ENCODE data around the gene PRKACB. TPM values are rescaled to one million over a fixed set of nuclear protein-coding genes. Genes with fewer than 3 reads are reported as not detected.

PRKACB gene
- total and polyA plus RNA-seq, 2 experiments from 2014 or later: 14.6 to 28.0 TPM

GRCh38 chr1:84250668-84251067, 106.6 kb downstream of the PRKACB start:
- TF ChIP-seq ZNF462 (CRISPR knock-in tag; IDR thresholded peaks at IDR 0.05) (no peak), POLR2AphosphoS5 (IDR thresholded peaks at IDR 0.05; ENCODE audit: low read depth) (no peak), STAT1 (IDR thresholded peaks at IDR 0.05; ENCODE audit: unreplicated experiment) (no peak), CREB1 (CRISPR knock-in tag; IDR thresholded peaks at IDR 0.05; ENCODE audit: low read depth) (no peak), CTCF (conservative IDR thresholded peaks at IDR 0.05; ENCODE audit: low read depth in 2 of 2) (no peak), EZH2 (IDR thresholded peaks at IDR 0.05; ENCODE audit: low read depth, unreplicated experiment) (no peak), ZNF114 (CRISPR knock-in tag; IDR thresholded peaks at IDR 0.05) (no peak), EZH2phosphoT487 (IDR thresholded peaks at IDR 0.05; ENCODE audit: unreplicated experiment) (no peak), NANOG (IDR thresholded peaks at IDR 0.05; ENCODE audit: borderline replicate concordance) (no peak), ZNF331 (CRISPR knock-in tag; IDR thresholded peaks at IDR 0.05; ENCODE audit: low read depth) (no peak)
- H3K27ac ChIP-seq (ENCODE audit: low read depth): no peak overlapping the region
- no peaks in the 10 kb centered on the region for H4K20me1 ChIP-seq (replicated peaks; ENCODE audit: insufficient read depth)
- H3K4me3 Mint-ChIP-seq: no peak overlapping the region
- H3K36me3 Mint-ChIP-seq (ENCODE audit: low read depth): no peaks in the 10 kb centered on the region
- H3K4me3 ChIP-seq: no peak overlapping the region
- no peaks in the 10 kb centered on the region for H3K27me3 ChIP-seq (ENCODE audit: insufficient read depth)
- H2AFZ ChIP-seq: no peak overlapping the region
- H3K79me2 ChIP-seq (replicated peaks; ENCODE audit: insufficient read depth): no peaks in the 10 kb centered on the region
- DNase-seq (ENCODE audit: low spot score) (no peak), ATAC-seq (no peak)
- peaks cover 8% of the 10 kb centered on the region; the same call in 1 of the 2 replicates for H3K4me1 ChIP-seq (ENCODE audit: insufficient read depth)
- H3K27me3 Mint-ChIP-seq (ENCODE audit: insufficient read depth, low read depth, poor library complexity): no peaks in the 10 kb centered on the region
- H3F3A ChIP-seq (replicated peaks; ENCODE audit: low read depth): no peaks in the 10 kb centered on the region
- H3K9me2 ChIP-seq (ENCODE audit: insufficient read depth): peaks cover 10% of the 10 kb centered on the region
- no peaks in the 10 kb centered on the region for H3K36me3 ChIP-seq (ENCODE audit: insufficient read depth)
- H3K4me1 Mint-ChIP-seq: peaks cover 12% of the 10 kb centered on the region
- no peak overlapping the region for H3K27ac Mint-ChIP-seq
- H3K4me2 ChIP-seq: no peak overlapping the region
- peaks cover 9% of the 10 kb centered on the region; the same call in 2 of the 3 replicates for H3K9me3 Mint-ChIP-seq

Measured in GM23338 (cell line).